ENCODE data around the gene IFTAP.

DNA sequence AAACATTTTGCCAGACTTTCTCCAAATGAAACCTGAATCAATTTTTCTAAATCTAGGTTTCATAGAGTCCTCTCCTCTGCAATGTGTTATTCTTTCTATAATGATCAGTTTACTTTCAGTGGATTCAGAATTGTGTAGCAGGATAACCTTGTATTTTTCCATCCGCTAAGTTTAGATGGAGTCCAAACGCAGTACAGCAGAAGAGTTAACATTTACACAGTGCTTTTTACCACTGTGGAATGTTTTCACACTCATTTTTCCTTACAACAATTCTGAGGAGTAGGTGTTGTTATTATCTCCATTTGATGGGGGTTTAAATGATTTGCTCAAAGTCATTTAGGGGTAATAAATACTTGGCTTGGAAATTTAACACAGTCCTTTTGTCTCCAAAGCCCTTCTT, 16.9 kb upstream of the IFTAP start:
- no peak for TF ChIP-seq SUZ12 (IDR thresholded peaks at IDR 0.05; ENCODE audit: extremely low read depth, insufficient read depth, insufficient read length)
- no peak for TF ChIP-seq ZNF274 (IDR thresholded peaks at IDR 0.05; ENCODE audit: low read depth, low read length)

Measured in NT2/D1 (cell line).